ENCODE measurements around the gene IFNLR1. TPM values are rescaled to one million over a fixed set of nuclear protein-coding genes. Genes with fewer than 3 reads are reported as not detected.

IFNLR1 gene
- total RNA-seq, 1 donor from 2014 or later = 0.16 TPM

- DNase-seq = no peak
Observed at GRCh38 chr1:24205345-24206082, 18.4 kb upstream of the IFNLR1 start.

- DNase-seq = no peak
Observed at GRCh38 chr1:24204116-24204515, 17.0 kb upstream of the IFNLR1 start.

- no peak for DNase-seq
Observed at GRCh38 chr1:24203404-24203803, 16.3 kb upstream of the IFNLR1 start.

GRCh38 chr1:24202987-24203386 lies 15.9 kb upstream of the IFNLR1 start:
- no peak for DNase-seq

GRCh38 chr1:24202556-24202955 lies 15.5 kb upstream of the IFNLR1 start:
- DNase-seq = no peak

- peak; percentile 50 for DNase-seq
Observed at GRCh38 chr1:24201941-24202440, 14.9 kb upstream of the IFNLR1 start.

GRCh38 chr1:24199291-24199900 lies 12.3 kb upstream of the IFNLR1 start:
- DNase-seq = peak; percentile 27

- no peak for DNase-seq
Observed at GRCh38 chr1:24198766-24199165, 11.7 kb upstream of the IFNLR1 start.

- DNase-seq = no peak
Observed at GRCh38 chr1:24195874-24196273, 8.8 kb upstream of the IFNLR1 start.

- DNase-seq = no peak
Observed at GRCh38 chr1:24195136-24195535, 8.0 kb upstream of the IFNLR1 start.

GRCh38 chr1:24193046-24193445 lies 6.0 kb upstream of the IFNLR1 start:
- DNase-seq = no peak

GRCh38 chr1:24191860-24192259 lies 4.8 kb upstream of the IFNLR1 start:
- no peak for DNase-seq

- no peak for DNase-seq
Observed at GRCh38 chr1:24190983-24191461, 3.9 kb upstream of the IFNLR1 start.

GRCh38 chr1:24189528-24189927 lies 2.4 kb upstream of the IFNLR1 start:
- no peak for DNase-seq

- DNase-seq = no peak
Observed at GRCh38 chr1:24186711-24186992, 437 bp downstream of the IFNLR1 start.

- DNase-seq = no peak
Observed at GRCh38 chr1:24186031-24186710, 918 bp downstream of the IFNLR1 start.

- DNase-seq = no peak
Observed at GRCh38 chr1:24185076-24185475, 2.0 kb downstream of the IFNLR1 start.

- DNase-seq = no peak
Observed at GRCh38 chr1:24182061-24182460, 5.0 kb downstream of the IFNLR1 start.

- DNase-seq = no peak
Observed at GRCh38 chr1:24181619-24182018, 5.5 kb downstream of the IFNLR1 start.

GRCh38 chr1:24180676-24181075 lies 6.4 kb downstream of the IFNLR1 start:
- no peak for DNase-seq

- DNase-seq = no peak
Observed at GRCh38 chr1:24179251-24179840, 7.7 kb downstream of the IFNLR1 start.

- no peak for DNase-seq
Observed at GRCh38 chr1:24178407-24178806, 8.7 kb downstream of the IFNLR1 start.

- no peak for DNase-seq
Observed at GRCh38 chr1:24177161-24177560, 9.9 kb downstream of the IFNLR1 start.
